CD1c-positive myeloid dendritic cell (primary cell): Measurements from ENCODE around the gene ANGEL1.
A peak's percentile ranks its signal among the peaks of the same experiment; 100 is the strongest.

Source experiments
- DNase-seq: peaks from one replicate; pipeline ENCODE4 v3.0.0-alpha.2; 2016; ENCODE audit errors: extremely low spot score

Gene ANGEL1

GRCh38 chr14:76812422-76813383 lies at the start of gene ANGEL1:
Gene ANGEL1 (minus strand): TSS chr14:76812882. CDS start chr14:76812827, 55 bp downstream.
- DNase-seq, result peak; percentile 97

- no peak for DNase-seq
Measured at GRCh38 chr14:76861574-76862255, 49.0 kb upstream of the ANGEL1 start.

GRCh38 chr14:76856769-76857168 lies 44.1 kb upstream of the ANGEL1 start:
- no peak for DNase-seq

GRCh38 chr14:76855066-76855465 lies 42.4 kb upstream of the ANGEL1 start:
- DNase-seq, result no peak

- DNase-seq, result no peak
Measured at GRCh38 chr14:76848879-76849278, 36.2 kb upstream of the ANGEL1 start.

- peak; percentile 63 for DNase-seq
Measured at GRCh38 chr14:76846331-76847047, 33.8 kb upstream of the ANGEL1 start.

- DNase-seq, result peak; percentile 74
Measured at GRCh38 chr14:76844223-76844622, 31.5 kb upstream of the ANGEL1 start.

GRCh38 chr14:76842414-76842813 lies 29.7 kb upstream of the ANGEL1 start:
- no peak for DNase-seq

- DNase-seq, result no peak
Measured at GRCh38 chr14:76837524-76837923, 24.8 kb upstream of the ANGEL1 start.

- peak; percentile 21 for DNase-seq
Measured at GRCh38 chr14:76836029-76836630, 23.4 kb upstream of the ANGEL1 start.

- no peak for DNase-seq
Measured at GRCh38 chr14:76834241-76834661, 21.6 kb upstream of the ANGEL1 start.

GRCh38 chr14:76833011-76833410 lies 20.3 kb upstream of the ANGEL1 start:
- peak; percentile 24 for DNase-seq

GRCh38 chr14:76832503-76832988 lies 19.9 kb upstream of the ANGEL1 start:
- peak; percentile 77 for DNase-seq

GRCh38 chr14:76830556-76830955 lies 17.9 kb upstream of the ANGEL1 start:
- DNase-seq, result no peak

GRCh38 chr14:76829650-76830421 lies 17.2 kb upstream of the ANGEL1 start:
- no peak for DNase-seq

GRCh38 chr14:76829013-76829365 lies 16.3 kb upstream of the ANGEL1 start:
- DNase-seq, result peak; percentile 80

GRCh38 chr14:76828339-76829012 lies 15.8 kb upstream of the ANGEL1 start:
- DNase-seq, result peak; percentile 57

- DNase-seq, result no peak
Measured at GRCh38 chr14:76827696-76828296, 15.1 kb upstream of the ANGEL1 start.

- DNase-seq, result peak; percentile 27
Measured at GRCh38 chr14:76826122-76826521, 13.4 kb upstream of the ANGEL1 start, which contains the start of gene LRRC74A. Gene LRRC74A (plus strand): TSS chr14:76826408. CDS start chr14:76826698, 290 bp downstream.

- DNase-seq, result no peak
Measured at GRCh38 chr14:76820700-76821099, 8.0 kb upstream of the ANGEL1 start.
